Aorta (tissue), 5 donors: ENCODE results near the gene STN1. TPM values are rescaled to one million over a fixed set of nuclear protein-coding genes. Genes with fewer than 3 reads are reported as not detected.

Experiments used
- ATAC-seq: fragments of 200-7000 bp; cut with Tn5 transposase; one replicate; pipeline ENCODE4 v1.9.1; 2022; ENCODE audit warnings: moderate library complexity; ENCODE audit not compliant: low FRiP score
- DNase-seq, 2 donors: peaks; one replicate each; pipeline ENCODE4 v3.0.0-alpha.2; 2020
- H3K27ac ChIP-seq, 2 donors: one replicate each; pipeline ENCODE4 v1.5.1; 2013; ENCODE audit warnings: low read length in 2 of 2, mild to moderate bottlenecking in 2 of 2, moderate library complexity in 2 of 2, control low read depth in 1 of 2, inconsistent platforms in 1 of 2, low read depth in 1 of 2
- H3K27me3 ChIP-seq, 2 donors: one replicate each; pipeline ENCODE4 v1.6.1; 2013; ENCODE audit warnings: control low read depth in 1 of 2, low read length in 1 of 2, mild to moderate bottlenecking in 1 of 2, moderate library complexity in 1 of 2; ENCODE audit not compliant: insufficient read depth in 2 of 2, control insufficient read depth in 1 of 2
- H3K36me3 ChIP-seq, 2 donors: one replicate each; pipeline ENCODE4 v1.6.1; 2013; ENCODE audit warnings: control low read depth in 1 of 2, low read length in 1 of 2, mild to moderate bottlenecking in 1 of 2; ENCODE audit not compliant: insufficient read depth in 2 of 2, control insufficient read depth in 1 of 2
- H3K4me1 ChIP-seq, 2 donors: one replicate each; pipeline ENCODE4 v1.6.1; 2013; ENCODE audit warnings: low read length in 2 of 2, control low read depth in 1 of 2, mild to moderate bottlenecking in 1 of 2, moderate library complexity in 1 of 2; ENCODE audit not compliant: insufficient read depth in 2 of 2, control insufficient read depth in 1 of 2
- H3K4me3 ChIP-seq, 2 donors: one replicate each; pipeline ENCODE4 v1.5.1; 2013; ENCODE audit warnings: low read length in 2 of 2, control low read depth in 1 of 2, mild to moderate bottlenecking in 1 of 2
- H3K9me3 ChIP-seq: one replicate; pipeline ENCODE4 v1.6.1; 2013; ENCODE audit warnings: mild to moderate bottlenecking, low read length; ENCODE audit not compliant: control insufficient read depth
- WGBS, 2 donors: extraction: QIAGEN DNeasy Blood & Tissue Kit; methylation state at CpG; one replicate each; pipeline ENCODE4 v1.1.7; 2013; 5-methylcytosine and 5-hydroxymethylcytosine counted together
- intact Hi-C, 2 donors: fragments of 100-400 bp; cut with DNase I; formaldehyde crosslinking; loops; one replicate each; pipeline versions ENCODE4 v1.14.2 to v1.15.0; 2022
- polyA plus RNA-seq, 2 donors: library from polyadenylated mRNA; stranded (reverse); fragments of 200-250 nt; gene quantifications; one replicate each; pipeline ENCODE4 v1.2.3, GENCODE V29; 2013
- total RNA-seq, 2 donors: library from RNA; stranded (reverse); fragmentation: NEBNext Ultra II Directional; extraction: Animal tissue kit (Norgen Biotek cat#: 25700); gene quantifications; one replicate each; pipeline ENCODE4 v1.2.1, GENCODE V29; 2021
- donor health status: healthy with polysubstance abuse.
- donor health status: Bipolar disorder and iron deficiency.
- donor health status: DM: no; HTN: no; CAD: no.
- donor health status: DM: no; HTN: no; CAD: no.
- donor health status: DM: yes; HTN: yes; CAD: no.

Gene STN1
- total and polyA plus RNA-seq, 4 donors = 16.9 to 24.2 (median 20.5) TPM

DNA sequence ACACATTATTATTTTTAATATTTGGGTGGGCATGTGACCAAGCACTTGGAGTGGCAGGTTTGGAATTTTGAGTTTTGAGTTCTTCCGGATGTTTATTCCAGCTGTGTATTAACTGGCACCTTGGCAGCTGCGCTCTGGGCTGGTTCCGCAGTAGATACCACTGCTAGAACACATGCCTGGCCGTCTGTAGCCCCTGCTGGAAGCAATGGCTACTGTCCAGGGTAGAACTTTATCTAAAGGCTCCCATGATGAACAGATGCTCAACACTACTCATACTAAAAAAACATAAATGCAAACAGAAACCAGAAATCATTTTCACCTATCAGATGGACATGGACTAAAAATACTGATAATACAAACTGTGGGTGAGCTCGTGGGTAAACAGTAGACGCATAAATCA is 43.3 kb downstream of the STN1 start:
- ATAC-seq = no peak
- 28 to 33% methylated on average over 6 of the region's 6 CpGs for WGBS, 2 donors

DNA sequence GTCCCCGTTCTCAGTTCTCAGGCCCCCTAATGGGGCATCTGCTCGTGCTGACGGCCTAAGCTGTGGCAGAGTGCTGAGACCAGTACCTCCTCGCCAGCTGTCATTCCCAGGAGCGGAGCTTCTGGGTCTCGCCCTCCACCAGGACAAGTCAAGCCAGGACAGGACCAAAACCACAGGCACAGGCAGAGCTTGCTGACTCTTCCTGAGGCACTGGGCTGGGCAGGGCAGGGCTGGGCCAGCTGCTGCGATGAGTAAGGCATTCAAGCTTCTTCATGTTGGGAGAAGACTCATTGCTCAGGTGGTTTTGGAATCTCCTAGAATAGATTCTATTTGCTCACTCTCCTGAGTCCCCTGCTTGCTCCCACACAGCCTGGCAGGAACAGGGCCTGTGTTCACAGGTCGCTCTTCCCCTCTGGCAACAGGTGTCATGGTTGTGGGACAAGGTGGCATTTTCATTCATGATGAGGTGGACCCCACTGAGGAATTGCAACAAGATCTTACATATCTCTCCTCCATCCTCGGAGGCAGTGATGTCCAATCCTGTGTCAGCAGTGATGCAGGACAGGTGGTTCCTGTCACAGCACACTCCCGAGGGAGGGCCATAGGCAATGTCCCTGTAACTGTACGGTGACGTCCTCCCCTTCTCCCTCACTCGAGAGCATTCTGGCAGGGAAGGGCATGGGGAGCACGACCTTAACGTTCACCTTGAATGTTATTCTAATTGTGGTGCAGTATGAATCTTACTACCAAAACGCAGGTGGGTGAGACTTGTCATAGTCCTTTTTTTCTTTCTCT is 45.6 kb downstream of the STN1 start:
- Histone ChIP-seq H3K27ac (no peak overlapping the region), H3K36me3 (peaks cover 0 to 2% of the 10 kb centered on the region in 2 donors), H3K4me3 (no peak overlapping the region), H3K27me3 (no peaks in the 10 kb centered on the region), H3K9me3 (no peaks in the 10 kb centered on the region), H3K4me1 (no peaks in the 10 kb centered on the region)
- ATAC-seq = no peak
- DNase-seq = no peak
- 92 to 94% methylated on average over 16 of the region's 16 CpGs for WGBS, 2 donors
- intact Hi-C loops = no loop called here

More for the DNA sequence above, 43.3 kb downstream of the STN1 start:
- intact Hi-C loops = no loop called here
- H3K27me3 ChIP-seq = no peaks in the 10 kb centered on the region
- H3K36me3 ChIP-seq = peaks cover 0 to 2% of the 10 kb centered on the region in 2 donors
- H3K27ac ChIP-seq = no peak overlapping the region
- H3K4me1 ChIP-seq = no peaks in the 10 kb centered on the region
- no peak for DNase-seq
- H3K9me3 ChIP-seq = no peaks in the 10 kb centered on the region
- H3K4me3 ChIP-seq = no peak overlapping the region

DNA sequence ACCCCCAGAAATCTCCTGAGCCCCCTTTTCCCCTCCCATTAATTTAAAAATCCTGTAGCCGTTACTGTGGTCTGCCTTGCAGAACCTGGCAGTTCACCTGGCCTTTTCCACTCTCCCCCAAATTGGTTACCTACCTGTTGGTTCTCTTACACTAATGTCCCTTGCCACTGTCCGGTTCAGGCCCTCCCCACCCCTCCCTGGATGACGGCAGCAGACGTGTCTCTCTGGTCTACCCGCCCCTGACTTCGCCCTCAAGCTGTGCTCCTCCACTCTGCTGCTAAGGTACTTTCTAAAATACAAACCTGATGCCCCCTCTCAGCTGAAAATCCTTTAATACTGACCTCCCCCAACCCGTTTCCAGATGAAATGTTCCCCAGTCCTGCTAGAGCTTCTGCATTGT is 47.0 kb downstream of the STN1 start:
- H3K4me3 ChIP-seq = no peak overlapping the region
- peaks cover 0 to 2% of the 10 kb centered on the region in 2 donors for H3K36me3 ChIP-seq
- WGBS, 2 donors = 91 to 94% methylated on average over 7 of the region's 7 CpGs
- DNase-seq (no peak), ATAC-seq (no peak)
- no peaks in the 10 kb centered on the region for H3K27me3 ChIP-seq
- no peak overlapping the region for H3K27ac ChIP-seq
- H3K4me1 ChIP-seq = no peaks in the 10 kb centered on the region
- no peaks in the 10 kb centered on the region for H3K9me3 ChIP-seq
- intact Hi-C loops = no loop called here

DNA sequence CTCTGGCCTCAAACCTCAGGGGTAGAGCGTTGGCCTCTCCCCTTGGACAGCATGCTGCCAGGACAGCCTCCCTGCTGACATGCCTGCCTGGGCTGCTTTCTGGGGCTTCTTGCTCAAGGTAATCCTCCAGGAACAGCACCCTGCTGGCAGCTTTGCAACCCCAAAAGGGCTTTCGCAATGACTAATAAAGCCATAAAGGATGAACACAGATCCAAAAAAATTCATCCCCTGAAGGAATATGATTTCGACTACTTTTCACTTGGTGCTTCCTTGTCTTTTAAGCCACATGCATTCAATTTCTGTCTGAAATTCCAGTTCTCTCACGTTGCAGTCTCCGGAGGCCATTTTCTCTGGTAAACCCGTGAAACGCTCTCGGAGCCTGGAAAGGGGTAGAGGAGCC is 47.5 kb downstream of the STN1 start:
- Histone ChIP-seq H3K27me3 (no peaks in the 10 kb centered on the region), H3K27ac (no peak overlapping the region), H3K36me3 (peaks cover under 1 to 2% of the 10 kb centered on the region in 2 donors), H3K4me1 (no peaks in the 10 kb centered on the region), H3K4me3 (no peak overlapping the region), H3K9me3 (no peaks in the 10 kb centered on the region)
- WGBS, 2 donors = 84 to 88% methylated on average over 8 of the region's 8 CpGs
- DNase-seq = no peak
- intact Hi-C loops = no loop called here
- no peak for ATAC-seq

DNA sequence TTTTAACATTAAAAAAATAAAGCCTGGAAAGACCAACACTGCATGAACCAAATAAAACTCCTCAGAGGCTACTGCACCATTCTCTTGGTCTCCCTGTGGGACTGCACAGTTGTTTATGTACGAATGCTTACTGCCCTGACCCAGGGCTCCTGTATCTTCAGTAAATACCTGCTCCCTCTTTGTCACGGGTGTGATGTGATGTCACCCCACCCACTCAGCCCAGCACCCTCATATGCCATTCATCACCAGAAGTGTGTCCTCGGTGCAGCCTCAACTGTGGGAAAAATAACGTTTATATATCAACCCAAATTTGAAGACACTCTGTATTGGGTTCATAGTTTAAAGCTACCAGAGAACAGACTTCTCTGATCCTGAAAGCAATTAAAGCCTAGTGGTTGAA is 48.6 kb downstream of the STN1 start:
- intact Hi-C loops = no loop called here
- DNase-seq (no peak), ATAC-seq (peak; percentile 7)
- Histone ChIP-seq H3K9me3 (peaks cover 2% of the 10 kb centered on the region), H3K27me3 (no peaks in the 10 kb centered on the region), H3K4me1 (no peaks in the 10 kb centered on the region), H3K4me3 (no peak overlapping the region), H3K36me3 (peaks cover 2% of the 10 kb centered on the region in 2 donors), H3K27ac (no peak overlapping the region)
- WGBS, 2 donors = 66 to 73% methylated on average over 4 of the region's 4 CpGs

DNA sequence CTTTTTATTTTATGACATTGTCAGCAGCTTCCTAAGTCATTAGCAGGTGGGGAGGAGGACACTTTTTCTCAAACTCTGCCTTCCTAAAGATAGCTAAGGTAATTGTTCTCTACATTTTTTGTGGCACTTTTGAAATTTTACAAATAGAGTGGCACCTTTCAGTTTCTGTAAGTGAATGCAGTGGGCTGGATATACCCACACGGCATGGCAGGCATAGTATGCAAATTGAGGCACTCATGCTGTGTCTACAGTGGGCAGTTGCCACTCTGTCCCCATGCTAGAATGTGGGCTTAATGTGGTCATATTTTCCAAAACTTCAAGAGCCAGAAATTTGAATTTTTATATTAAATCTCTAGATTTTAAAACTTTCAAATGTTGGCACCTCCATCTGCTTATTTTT is 49.8 kb downstream of the STN1 start:
- Histone ChIP-seq H3K9me3 (peaks cover 2% of the 10 kb centered on the region), H3K4me3 (no peak overlapping the region), H3K27me3 (no peaks in the 10 kb centered on the region), H3K4me1 (no peaks in the 10 kb centered on the region), H3K36me3 (peaks cover 2% of the 10 kb centered on the region in 2 donors), H3K27ac (no peak overlapping the region)
- DNase-seq (no peak), ATAC-seq (no peak)
- intact Hi-C loops = no loop called here
- 85 to 90% methylated on average over 1 of the region's 1 CpG for WGBS, 2 donors

DNA sequence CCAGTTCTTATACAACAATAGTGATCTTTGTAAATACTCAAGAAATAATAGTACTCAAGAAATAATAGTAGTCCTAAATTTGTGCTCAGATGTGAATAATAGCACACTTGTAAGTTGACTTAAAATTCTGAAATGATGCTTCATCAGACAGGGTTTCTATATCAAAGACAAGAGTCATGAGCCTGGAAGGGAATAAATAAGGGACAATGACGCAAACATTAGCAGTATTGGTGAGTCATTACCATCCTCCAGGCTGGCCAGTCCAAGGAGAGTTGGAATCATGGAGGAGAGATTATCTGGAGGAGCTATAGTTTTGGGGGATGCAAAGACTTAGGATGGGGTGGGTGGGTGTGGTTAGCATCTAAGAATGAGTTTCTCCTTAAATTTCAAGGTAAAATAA is 56.5 kb downstream of the STN1 start:
- Histone ChIP-seq H3K4me3 (no peak overlapping the region), H3K4me1 (no peaks in the 10 kb centered on the region), H3K27ac (no peak overlapping the region), H3K9me3 (peaks cover 2% of the 10 kb centered on the region), H3K36me3 (peaks cover 0 to 2% of the 10 kb centered on the region in 2 donors), H3K27me3 (no peaks in the 10 kb centered on the region)
- DNase-seq = no peak
- intact Hi-C loops = no loop called here
- 83 to 96% methylated on average over 1 of the region's 1 CpG for WGBS, 2 donors
- no peak for ATAC-seq

DNA sequence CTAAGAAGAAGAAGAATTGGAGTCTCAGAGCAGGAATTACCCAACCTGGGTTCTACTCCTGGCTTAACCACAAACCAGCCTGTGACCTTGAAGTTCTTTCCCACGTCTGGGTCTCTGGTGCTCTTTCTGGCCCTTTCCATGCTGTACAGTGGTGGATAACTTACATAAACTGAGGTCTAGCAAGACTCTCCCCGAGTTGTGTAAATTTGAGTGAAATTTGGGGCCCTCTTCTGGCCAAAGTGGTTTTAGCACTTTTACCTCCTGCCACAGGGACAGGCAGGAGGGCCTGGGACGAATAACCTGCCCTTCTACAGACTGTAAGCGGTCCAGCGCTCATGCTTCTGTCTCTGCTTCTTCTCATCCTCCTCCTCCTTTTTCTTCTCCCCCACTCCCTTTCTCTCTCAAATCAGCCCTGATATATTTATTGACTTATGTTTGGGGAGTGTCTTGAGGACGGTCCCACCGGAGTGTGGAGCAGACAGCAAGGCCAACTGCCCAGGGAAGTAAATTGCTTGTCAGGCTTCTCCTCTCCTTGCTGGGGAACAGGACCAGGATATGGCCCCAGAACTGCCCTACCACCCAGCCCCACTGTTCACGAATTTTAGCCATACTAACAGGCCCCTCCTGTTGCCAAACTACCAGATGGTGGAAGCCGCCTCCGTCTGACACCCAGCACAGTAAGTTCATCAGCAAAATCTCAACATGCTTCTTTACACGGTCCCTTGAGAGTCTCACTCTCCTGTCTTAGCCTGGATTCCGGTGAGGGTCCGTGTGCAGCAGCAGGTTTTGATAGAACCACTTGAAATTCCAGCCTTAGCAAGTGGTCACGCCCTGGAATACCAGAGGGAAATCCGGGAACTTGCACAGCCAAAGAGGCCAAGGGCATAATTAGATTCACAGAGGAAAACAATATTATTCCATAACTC is 58.6 kb downstream of the STN1 start:
- ATAC-seq = peak; percentile 78
- DNase-seq = no peak
- intact Hi-C loops = loop anchor here (1.0 to 10.0 kb wide), 3 partner anchors 146 to 265 kb away; no protein-coding TSS in a partner anchor
- Histone ChIP-seq H3K4me3 (no peak overlapping the region), H3K4me1 (no peaks in the 10 kb centered on the region), H3K27ac (no peak overlapping the region), H3K9me3 (no peaks in the 10 kb centered on the region), H3K27me3 (no peaks in the 10 kb centered on the region), H3K36me3 (no peaks in the 10 kb centered on the region)
- 66 to 75% methylated on average over 15 of the region's 15 CpGs for WGBS, 2 donors
